Fibroblast of pulmonary artery (primary cell): ENCODE data around the gene EFCAB6.

ENCODE experiments used
- DNase-seq: peaks from one replicate; pipeline ENCODE4 v3.0.0-alpha.2; 2010; ENCODE audit warnings: low read depth
- H3K4me3 ChIP-seq: replicated peaks from 2 replicates; pipeline ENCODE4 v1.5.1; 2011; ENCODE audit warnings: low read depth, mild to moderate bottlenecking, control low read depth, low read length, moderate library complexity
- CTCF ChIP-seq: IDR thresholded peaks from 2 replicates; pipeline ENCODE4 v1.5.1; 2011; ENCODE audit warnings: mild to moderate bottlenecking, control low read depth, low read length, inconsistent platforms; ENCODE audit errors: missing control alignments

Gene EFCAB6

GRCh38 chr22:43483669-43484068 lies 328.4 kb downstream of the EFCAB6 start:
- TF ChIP-seq CTCF, result no peak
- H3K4me3 ChIP-seq, result no peak overlapping the region
- no peak for DNase-seq

GRCh38 chr22:43483266-43483665 lies 328.8 kb downstream of the EFCAB6 start:
- H3K4me3 ChIP-seq, result no peak overlapping the region
- no peak for DNase-seq
- TF ChIP-seq CTCF, result no peak

- no peak for DNase-seq
- H3K4me3 ChIP-seq, result no peak overlapping the region
- TF ChIP-seq CTCF, result no peak
Observed at GRCh38 chr22:43482318-43482625, 329.8 kb downstream of the EFCAB6 start.

GRCh38 chr22:43481568-43482317 lies 330.4 kb downstream of the EFCAB6 start:
- TF ChIP-seq CTCF, result no peak
- no peak for DNase-seq
- H3K4me3 ChIP-seq, result no peak overlapping the region

- H3K4me3 ChIP-seq, result no peak overlapping the region
- DNase-seq, result no peak
- TF ChIP-seq CTCF, result no peak
Observed at GRCh38 chr22:43479962-43480361, 332.1 kb downstream of the EFCAB6 start.

- no peak overlapping the region for H3K4me3 ChIP-seq
- no peak for DNase-seq
- TF ChIP-seq CTCF, result no peak
Observed at GRCh38 chr22:43479301-43479950, 332.7 kb downstream of the EFCAB6 start.
